HEK293 (cell line): ENCODE measurements around the gene MTX2.
A peak's percentile ranks its signal among the peaks of the same experiment; 100 is the strongest.

ENCODE experiments used
- CTCF ChIA-PET: fragments of 350-600 bp; formaldehyde crosslinking; extraction: SDS; loops from one replicate; lab custom pipeline; 2021; ENCODE audit warnings: antibody characterized with exemption; lab: Yijun Ruan, JAX
- POLR2A ChIA-PET: fragments of 300-600 bp; formaldehyde crosslinking; extraction: SDS; loops from one replicate; lab custom pipeline; 2020; ENCODE audit warnings: antibody characterized with exemption, inconsistent platforms; lab: Yijun Ruan, JAX
- H3K27ac ChIP-seq: fragments of 200-500 bp; sonication (Bioruptor generic); 2 replicates; pipeline ENCODE4 v1.5.1; 2014; ENCODE audit warnings: low read depth, low read length, control low read depth, inconsistent platforms; ENCODE audit errors: extremely low read depth
- H3K36me3 ChIP-seq, 2 experiments: fragments of 200-500 bp in 1 of 2; sonication (Bioruptor generic) in 1 of 2; 1 replicate in 1 of 2; 2 replicates in 1 of 2; pipeline ENCODE4 v1.5.1; 2014 to 2017; ENCODE audit warnings: inconsistent platforms in 2 of 2, low read length in 2 of 2; ENCODE audit not compliant: control insufficient read depth in 2 of 2, insufficient read depth in 1 of 2
- H3K4me1 ChIP-seq: fragments of 200-500 bp; sonication (Bioruptor generic); 2 replicates; pipeline ENCODE4 v1.5.1; 2014; ENCODE audit warnings: mild to moderate bottlenecking, low read length, inconsistent platforms; ENCODE audit not compliant: control insufficient read depth, insufficient read depth
- H3K4me3 ChIP-seq: 2 replicates; pipeline ENCODE4 v1.5.1; 2011; ENCODE audit warnings: low read depth, mild to moderate bottlenecking, control low read depth, low read length, moderate library complexity
- H3K9me3 ChIP-seq: fragments of 200-500 bp; sonication (Bioruptor generic); 2 replicates; pipeline ENCODE4 v1.5.1; 2014; ENCODE audit warnings: low read depth, low read length, inconsistent platforms; ENCODE audit not compliant: control insufficient read depth, insufficient read depth
- ELK4 ChIP-seq: IDR thresholded peaks from 2 replicates; pipeline ENCODE4 v1.6.1; 2011; ENCODE audit warnings: mild to moderate bottlenecking, low read depth, low read length, borderline replicate concordance
- KLF17 ChIP-seq: fragments of 450-650 bp; formaldehyde crosslinking; IDR thresholded peaks from 2 replicates; pipeline ENCODE4 v1.5.1; 2016; ENCODE audit warnings: missing biosample characterization, missing genetic modification characterization
- MZF1 ChIP-seq: fragments of 450-650 bp; formaldehyde crosslinking; IDR thresholded peaks from 2 replicates; pipeline ENCODE4 v1.5.1; 2017; ENCODE audit warnings: missing biosample characterization, missing genetic modification characterization, borderline replicate concordance
- PRDM10 ChIP-seq: fragments of 450-650 bp; formaldehyde crosslinking; IDR thresholded peaks from 2 replicates; pipeline ENCODE4 v1.5.1; 2016; ENCODE audit warnings: missing biosample characterization, missing genetic modification characterization
- PRDM6 ChIP-seq: fragments of 450-650 bp; formaldehyde crosslinking; IDR thresholded peaks from 2 replicates; pipeline ENCODE4 v1.5.1; 2017; ENCODE audit warnings: missing biosample characterization, missing genetic modification characterization
- YY2 ChIP-seq: fragments of 450-650 bp; formaldehyde crosslinking; IDR thresholded peaks from 2 replicates; pipeline ENCODE4 v1.5.1; 2016; ENCODE audit warnings: missing biosample characterization, missing genetic modification characterization
- ZFP37 ChIP-seq: fragments of 450-650 bp; formaldehyde crosslinking; IDR thresholded peaks from 2 replicates; pipeline ENCODE4 v1.5.1; 2016; ENCODE audit warnings: missing biosample characterization, missing genetic modification characterization
- ZNF10 ChIP-seq: fragments of 450-650 bp; formaldehyde crosslinking; IDR thresholded peaks from 2 replicates; pipeline ENCODE4 v1.5.1; 2017; ENCODE audit warnings: missing biosample characterization, missing genetic modification characterization
- ZNF174 ChIP-seq: fragments of 450-650 bp; formaldehyde crosslinking; IDR thresholded peaks from 2 replicates; pipeline ENCODE4 v1.5.0; 2017; ENCODE audit warnings: missing biosample characterization, mild to moderate bottlenecking, missing genetic modification characterization
- ZNF211 ChIP-seq: fragments of 450-650 bp; formaldehyde crosslinking; IDR thresholded peaks from 2 replicates; pipeline ENCODE4 v1.5.1; 2016; ENCODE audit warnings: low read depth, missing biosample characterization, missing genetic modification characterization
- ZNF23 ChIP-seq: fragments of 450-650 bp; formaldehyde crosslinking; IDR thresholded peaks from 2 replicates; pipeline ENCODE4 v1.5.1; 2016; ENCODE audit warnings: missing biosample characterization, missing genetic modification characterization, borderline replicate concordance
- ZNF239 ChIP-seq: fragments of 450-650 bp; formaldehyde crosslinking; IDR thresholded peaks from 2 replicates; pipeline ENCODE4 v1.5.1; 2016; ENCODE audit warnings: missing biosample characterization, missing genetic modification characterization
- ZNF280D ChIP-seq: fragments of 450-650 bp; formaldehyde crosslinking; IDR thresholded peaks from 2 replicates; pipeline ENCODE4 v1.5.1; 2016; ENCODE audit warnings: missing biosample characterization, missing genetic modification characterization
- ZNF561 ChIP-seq: fragments of 450-650 bp; IDR thresholded peaks from 2 replicates; pipeline ENCODE4 v1.5.1; 2018; ENCODE audit warnings: missing biosample characterization, missing genetic modification characterization, borderline replicate concordance
- ZNF600 ChIP-seq: fragments of 450-650 bp; formaldehyde crosslinking; IDR thresholded peaks from 2 replicates; pipeline ENCODE4 v1.5.1; 2016; ENCODE audit warnings: missing biosample characterization, missing genetic modification characterization
- ZNF629 ChIP-seq: fragments of 450-650 bp; formaldehyde crosslinking; IDR thresholded peaks from 2 replicates; pipeline ENCODE4 v1.5.1; 2017; ENCODE audit warnings: missing biosample characterization, missing genetic modification characterization
- ZSCAN18 ChIP-seq: fragments of 450-650 bp; formaldehyde crosslinking; IDR thresholded peaks from 2 replicates; pipeline ENCODE4 v1.5.1; 2016; ENCODE audit warnings: missing biosample characterization, missing genetic modification characterization

Gene MTX2

GRCh38 chr2:176269319-176270099 is at the start of gene MTX2 (continued):
- TF ChIP-seq PRDM10 (tag by site-specific recombination) = peak; percentile 86
- peak; percentile 58; the same call in 1 of the 2 replicates for TF ChIP-seq ZNF629
- TF ChIP-seq YY2 (tag by site-specific recombination) = 0 out of 2 replicates have a peak, but pooled peaks have one; percentile 37
- TF ChIP-seq ZNF280D (tag by site-specific recombination) = no peak
- TF ChIP-seq ELK4 = no peak
- peak; percentile 65; the same call in 1 of the 2 replicates for TF ChIP-seq ZNF561

GRCh38 chr2:176227874-176228273 is 41.4 kb upstream of the MTX2 start:
- Histone ChIP-seq H3K9me3 (no peaks in the 10 kb centered on the region), H3K4me3 (no peak overlapping the region), H3K4me1 (no peaks in the 10 kb centered on the region), H3K36me3 (no peaks in the 10 kb centered on the region), H3K27ac (no peak overlapping the region)
- CTCF ChIA-PET = no interaction called here
- POLR2A ChIA-PET = no interaction called here
- no peak for TF ChIP-seq ZNF600
- TF ChIP-seq ZSCAN18 = no peak
- no peak for TF ChIP-seq MZF1 (tag by site-specific recombination)
- TF ChIP-seq ZFP37 (tag by site-specific recombination) = no peak
- no peak for TF ChIP-seq KLF17 (tag by site-specific recombination)
- no peak for TF ChIP-seq ZNF239 (tag by site-specific recombination)
- no peak for TF ChIP-seq ZNF23
- TF ChIP-seq PRDM6 (tag by site-specific recombination) = no peak
- TF ChIP-seq ZNF211 = no peak
- no peak for TF ChIP-seq ZNF174 (tag by site-specific recombination)
- no peak for TF ChIP-seq ZNF280D (tag by site-specific recombination)
- no peak for TF ChIP-seq ZNF10 (tag by site-specific recombination)
